Endothelial cell of umbilical vein (primary cell): ENCODE data around the gene HCN2. TPM values are rescaled to one million over a fixed set of nuclear protein-coding genes. Genes with fewer than 3 reads are reported as not detected.

ENCODE experiments used
- BruUV-seq: library from RNA; stranded (reverse); fragments of 400-500 nt; replicated peaks from 2 replicates; lab custom pipeline; 2021; lab: Mats Ljungman, UMichigan
- CTCF ChIA-PET: fragments of 300-600, 350-600 bp; sonication (Branson Sonifier 250); formaldehyde crosslinking; loops from one replicate; lab custom pipeline; 2021; ENCODE audit warnings: antibody characterized with exemption, inconsistent platforms; lab: Charles Lee
- POLR2A ChIA-PET: fragments of 300-600, 350-600 bp; sonication (Branson Sonifier 250); formaldehyde crosslinking; loops from one replicate; lab custom pipeline; 2021; ENCODE audit warnings: antibody characterized with exemption, inconsistent platforms; lab: Charles Lee
- DNase-seq: peaks from one replicate; pipeline ENCODE4 v3.0.0-alpha.2; 2011; ENCODE audit warnings: low read depth, low spot score
- FAIRE-seq: peaks from 2 replicates; lab custom pipeline; 2011; peaks lifted over from hg19 to GRCh38; lab: Jason Lieb, UNC
- H2AFZ ChIP-seq: 2 replicates; pipeline ENCODE4 v1.6.0; 2012; ENCODE audit warnings: low read depth, low read length, control low read depth, inconsistent platforms
- H3K27ac ChIP-seq: 2 replicates; pipeline ENCODE4 v1.5.1; 2011; ENCODE audit warnings: low read depth, mild to moderate bottlenecking, control low read depth, low read length, moderate library complexity; ENCODE audit not compliant: insufficient read depth
- H3K27me3 ChIP-seq, 2 experiments: 2 replicates each; pipeline versions ENCODE4 v1.6.0 to v1.6.1; 2011; ENCODE audit warnings: low read length in 2 of 2, mixed read lengths in 1 of 2; ENCODE audit not compliant: control insufficient read depth in 2 of 2, insufficient read depth in 2 of 2
- H3K36me3 ChIP-seq, 2 experiments: 2 replicates in 1 of 2; 3 replicates in 1 of 2; pipeline ENCODE4 v1.5.1; 2011; ENCODE audit warnings: low read length in 2 of 2, mild to moderate bottlenecking in 1 of 2, moderate library complexity in 1 of 2; ENCODE audit not compliant: control insufficient read depth in 2 of 2, insufficient read depth in 2 of 2; ENCODE audit errors: extremely low read depth in 1 of 2
- H3K4me1 ChIP-seq: 3 replicates; pipeline ENCODE4 v1.5.1; 2011; ENCODE audit warnings: mild to moderate bottlenecking, low read length; ENCODE audit not compliant: control insufficient read depth, insufficient read depth; ENCODE audit errors: extremely low read depth
- H3K4me2 ChIP-seq: 2 replicates; pipeline ENCODE4 v1.6.1; 2011; ENCODE audit warnings: low read length, control low read depth, mixed read lengths; ENCODE audit not compliant: insufficient read depth
- H3K4me3 ChIP-seq, 3 experiments: fragments of 200-600 bp in 1 of 3; sonication (generic), shearing (Covaris generic) in 1 of 3; replicated peaks in 1 of 3; 2 replicates each; pipeline ENCODE4 v1.5.1; 2011 to 2016; ENCODE audit warnings: control low read depth in 3 of 3, low read length in 3 of 3, mild to moderate bottlenecking in 2 of 3, inconsistent platforms in 1 of 3, low read depth in 1 of 3, moderate library complexity in 1 of 3; ENCODE audit not compliant: insufficient read depth in 1 of 3
- H3K79me2 ChIP-seq: 2 replicates; pipeline ENCODE4 v1.6.0; 2012; ENCODE audit warnings: low read length, inconsistent platforms; ENCODE audit not compliant: control insufficient read depth, insufficient read depth
- H3K9ac ChIP-seq: replicated peaks from 2 replicates; pipeline ENCODE3; 2011; ENCODE audit warnings: low read length, control low read depth; ENCODE audit not compliant: insufficient read depth; ENCODE audit errors: extremely low read depth
- H3K9me1 ChIP-seq: replicated peaks from 3 replicates; pipeline ENCODE4 v1.6.0; 2011; ENCODE audit warnings: mild to moderate bottlenecking, low read length; ENCODE audit not compliant: control insufficient read depth, insufficient read depth; ENCODE audit errors: extremely low read depth
- H3K9me3 ChIP-seq: replicated peaks from 2 replicates; pipeline ENCODE4 v1.5.1; 2012; ENCODE audit warnings: low read length, inconsistent platforms; ENCODE audit not compliant: control insufficient read depth, insufficient read depth
- H4K20me1 ChIP-seq: replicated peaks from 2 replicates; pipeline ENCODE3; 2011; ENCODE audit warnings: mild to moderate bottlenecking, low read length; ENCODE audit not compliant: control insufficient read depth, insufficient read depth; ENCODE audit errors: extremely low read depth
- CTCF ChIP-seq, 2 donors: IDR thresholded peaks; 1 replicate in 1 of 2; 2 replicates in 1 of 2; pipeline ENCODE4 v1.5.1; 2011; ENCODE audit warnings: low read length in 2 of 2, mild to moderate bottlenecking in 2 of 2, moderate library complexity in 2 of 2, control low read depth in 1 of 2, inconsistent platforms in 1 of 2, low read depth in 1 of 2; ENCODE audit not compliant: insufficient read depth in 1 of 2; ENCODE audit errors: extremely low read depth in 1 of 2
- EZH2 ChIP-seq: IDR thresholded peaks from 2 replicates; pipeline ENCODE4 v1.6.1; 2012; ENCODE audit warnings: borderline replicate concordance, low read depth, mild to moderate bottlenecking, moderate library complexity, low read length, inconsistent platforms; ENCODE audit not compliant: severe bottlenecking
- FOS ChIP-seq: IDR thresholded peaks from 2 replicates; pipeline ENCODE4 v1.6.1; 2011; ENCODE audit warnings: mild to moderate bottlenecking, low read length, moderate library complexity, borderline replicate concordance; ENCODE audit not compliant: insufficient read depth
- GATA2 ChIP-seq: IDR thresholded peaks from 2 replicates; pipeline ENCODE4 v1.7.0; 2011; ENCODE audit warnings: low read depth, mild to moderate bottlenecking, moderate library complexity, mixed read lengths, low read length; ENCODE audit not compliant: insufficient read length, insufficient read depth
- JUN ChIP-seq: IDR thresholded peaks from 2 replicates; pipeline ENCODE4 v1.6.1; 2011; ENCODE audit warnings: borderline replicate concordance, low read depth; ENCODE audit not compliant: insufficient read length, insufficient read depth
- MAX ChIP-seq: IDR thresholded peaks from 2 replicates; pipeline ENCODE4 v1.6.1; 2011; ENCODE audit not compliant: insufficient read depth, insufficient read length
- MYC ChIP-seq: IDR thresholded peaks from one replicate; pipeline ENCODE4 v1.6.1; 2011; ENCODE audit warnings: mild to moderate bottlenecking, low read depth, low read length
- POLR2A ChIP-seq: IDR thresholded peaks from 2 replicates; pipeline ENCODE4 v1.6.1; 2012; ENCODE audit warnings: low read depth, mild to moderate bottlenecking, control low read depth, low read length
- POLR2AphosphoS5 ChIP-seq: IDR thresholded peaks from 2 replicates; pipeline ENCODE4 v1.6.1; 2012; ENCODE audit warnings: low read depth, mild to moderate bottlenecking, control low read depth, low read length, moderate library complexity; ENCODE audit not compliant: insufficient read depth
- dilution Hi-C: fragments of 300-500 bp; cut with MboI; formaldehyde crosslinking; loops from one replicate; pipeline ENCODE4 v1.15.0; 2019; ENCODE audit warnings: low sequenced_read_pairs; ENCODE audit not compliant: extremely low pct_ligation_motif_present
- intact Hi-C: fragments of 100-400 bp; cut with micrococcal nuclease; formaldehyde crosslinking; loops from one replicate; pipeline ENCODE4 v1.10.0; 2022
- polyA plus RNA-seq, 4 experiments: library from polyadenylated mRNA; depleted of rRNA in 3 of 4; stranded (reverse) in 3 of 4; unstranded in 1 of 4; fragments of >200 nt; gene quantifications; 2 replicates each; pipeline versions ENCODE4 v1.2.1 to v1.2.3, GENCODE V29; 2011 to 2012; ENCODE audit warnings: missing spikeins in 1 of 4
- total RNA-seq: library from RNA; stranded (reverse); gene quantifications from 2 replicates; pipeline ENCODE4 v1.2.3, GENCODE V29; 2021

Gene HCN2
- total and polyA plus RNA-seq, 2 donors (not counting 3 experiments of a cell fraction or from before 2014, with no cell fraction given), result 0.18 to 0.53 TPM

GRCh38 chr19:593505-593904 lies 3.8 kb downstream of the HCN2 start:
- Histone ChIP-seq H3K4me3 (no peak overlapping the region), H3K79me2 (no peaks in the 10 kb centered on the region), H3K4me2 (no peak overlapping the region), H3K9me3 (no peaks in the 10 kb centered on the region), H2AFZ (no peak overlapping the region), H3K4me1 (no peaks in the 10 kb centered on the region), H3K27ac (no peak overlapping the region), H4K20me1 (no peaks in the 10 kb centered on the region), H3K27me3 (peaks cover 10 to 12% of the 10 kb centered on the region in 2 experiments), H3K9ac (no peak overlapping the region), H3K9me1 (no peaks in the 10 kb centered on the region), H3K36me3 (no peaks in the 10 kb centered on the region)
- no peak for TF ChIP-seq EZH2
- TF ChIP-seq MAX, result no peak
- no peak for TF ChIP-seq JUN
- TF ChIP-seq POLR2AphosphoS5, result no peak
- TF ChIP-seq MYC, result no peak
- TF ChIP-seq FOS, result no peak
- dilution Hi-C loops, result no loop called here
- ChIA-PET POLR2A (no interaction called here), CTCF (no interaction called here)
- DNase-seq, result no peak
- FAIRE-seq, result no peak
- BruUV-seq, result no TSS peak
- intact Hi-C loops, result no loop called here

- Histone ChIP-seq H3K4me1 (no peaks in the 10 kb centered on the region), H3K36me3 (no peaks in the 10 kb centered on the region), H3K4me2 (no peak overlapping the region), H4K20me1 (no peaks in the 10 kb centered on the region), H3K27me3 (peaks cover 2 to 5% of the 10 kb centered on the region in 2 experiments), H3K9me1 (no peaks in the 10 kb centered on the region), H3K9ac (no peak overlapping the region), H2AFZ (no peak overlapping the region), H3K4me3 (no peak overlapping the region), H3K27ac (no peak overlapping the region), H3K79me2 (no peaks in the 10 kb centered on the region), H3K9me3 (no peaks in the 10 kb centered on the region)
- intact Hi-C loops, result no loop called here
- BruUV-seq, result no TSS peak
- dilution Hi-C loops, result no loop called here
- TF ChIP-seq MAX, result no peak
- no peak for TF ChIP-seq POLR2A
- no peak for TF ChIP-seq GATA2
- no peak for TF ChIP-seq MYC
- TF ChIP-seq POLR2AphosphoS5, result no peak
- TF ChIP-seq CTCF (IDR thresholded peaks at IDR 0.05; ENCODE audit: extremely low read depth in 1 of 2, insufficient read depth in 1 of 2, low read depth in 1 of 2, low read length in 2 of 2), result no peak
- TF ChIP-seq EZH2, result no peak
- TF ChIP-seq JUN, result no peak
- no peak for TF ChIP-seq FOS
- DNase-seq, result no peak
- ChIA-PET CTCF (no interaction called here), POLR2A (no interaction called here)
- FAIRE-seq, result no peak
These were observed 4.7 kb downstream of the HCN2 start for GRCh38 chr19:594265-594870.
